ENCODE data around the gene ADAMTSL3. TPM values are rescaled to one million over a fixed set of nuclear protein-coding genes. Genes with fewer than 3 reads are reported as not detected.
A peak's percentile ranks its signal among the peaks of the same experiment; 100 is the strongest.

The ADAMTSL3 gene
- total RNA-seq, 4 donors from 2014 or later, result 3.1 to 48.2 (median 24.6) TPM

GRCh38 chr15:83655237-83655616 lies 1.3 kb downstream of the ADAMTSL3 start:
- peak overlapping the region in 1 of 2 donors; percentile 73 for H3K27ac ChIP-seq
- peak overlapping the region in 1 of 2 donors; percentile 17 for H3K4me3 ChIP-seq

GRCh38 chr15:83656192-83656591 lies 2.3 kb downstream of the ADAMTSL3 start:
- Histone ChIP-seq H3K27me3 (no peaks in the 10 kb centered on the region), H3K4me3 (no peak overlapping the region), H3K36me3 (no peaks in the 10 kb centered on the region), H3K27ac (peak overlapping the region in 1 of 2 donors; percentile 25), H3K4me1 (no peaks in the 10 kb centered on the region), H3K9me3 (no peaks in the 10 kb centered on the region)
- TF ChIP-seq POLR2A (IDR thresholded peaks at IDR 0.05) (no peak), CTCF (IDR thresholded peaks at IDR 0.05) (no peak)
- intact Hi-C loops (cut with DNase I; ENCODE audit: low total_unique reads), result no loop called here
- DNase-seq, result no peak

More at GRCh38 chr15:83655237-83655616, 1.3 kb downstream of the ADAMTSL3 start:
- Histone ChIP-seq H3K4me1 (no peaks in the 10 kb centered on the region), H3K9me3 (no peaks in the 10 kb centered on the region), H3K36me3 (no peaks in the 10 kb centered on the region), H3K27me3 (no peaks in the 10 kb centered on the region)
- intact Hi-C loops (cut with DNase I; ENCODE audit: low total_unique reads), result no loop called here
- TF ChIP-seq POLR2A (IDR thresholded peaks at IDR 0.05) (no peak), CTCF (IDR thresholded peaks at IDR 0.05) (no peak)
- DNase-seq, result no peak

DNA sequence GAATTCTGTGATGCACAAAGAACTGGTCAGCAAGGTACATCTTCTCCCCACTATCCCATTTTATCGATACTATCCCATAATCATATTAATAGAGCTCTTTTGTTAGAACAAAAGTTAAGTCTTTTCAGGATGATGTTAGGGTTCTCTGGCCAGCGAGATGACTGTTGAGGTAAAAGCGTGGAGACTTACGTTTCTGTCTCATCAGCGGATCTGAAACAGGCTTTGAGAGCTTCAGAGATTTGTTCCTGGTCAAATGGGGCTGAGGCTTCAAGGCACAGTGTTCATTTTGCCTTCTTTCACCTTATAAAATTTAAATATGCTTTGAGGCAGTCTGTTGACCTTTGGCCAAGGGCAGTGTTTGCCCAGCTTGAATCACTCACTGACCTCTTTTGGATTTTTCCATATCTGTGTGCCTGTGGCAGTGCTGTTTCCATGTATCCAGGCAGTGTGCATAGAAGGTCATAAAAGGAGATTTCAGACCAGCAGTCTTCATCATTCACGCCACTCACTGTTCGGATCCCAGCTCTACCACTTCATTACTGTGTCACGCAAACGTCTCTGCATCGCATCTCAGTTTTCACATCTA lies 3.1 kb downstream of the ADAMTSL3 start:
- Histone ChIP-seq H3K9me3 (no peaks in the 10 kb centered on the region), H3K27ac (peak overlapping the region in 1 of 2 donors; percentile 62), H3K36me3 (no peaks in the 10 kb centered on the region), H3K4me1 (no peaks in the 10 kb centered on the region), H3K4me3 (no peak overlapping the region), H3K27me3 (no peaks in the 10 kb centered on the region)
- no peak for TF ChIP-seq POLR2A (IDR thresholded peaks at IDR 0.05)
- TF ChIP-seq CTCF (IDR thresholded peaks at IDR 0.05), result no peak
- DNase-seq, result no peak
- intact Hi-C loops (cut with DNase I; ENCODE audit: low total_unique reads), result no loop called here

DNA sequence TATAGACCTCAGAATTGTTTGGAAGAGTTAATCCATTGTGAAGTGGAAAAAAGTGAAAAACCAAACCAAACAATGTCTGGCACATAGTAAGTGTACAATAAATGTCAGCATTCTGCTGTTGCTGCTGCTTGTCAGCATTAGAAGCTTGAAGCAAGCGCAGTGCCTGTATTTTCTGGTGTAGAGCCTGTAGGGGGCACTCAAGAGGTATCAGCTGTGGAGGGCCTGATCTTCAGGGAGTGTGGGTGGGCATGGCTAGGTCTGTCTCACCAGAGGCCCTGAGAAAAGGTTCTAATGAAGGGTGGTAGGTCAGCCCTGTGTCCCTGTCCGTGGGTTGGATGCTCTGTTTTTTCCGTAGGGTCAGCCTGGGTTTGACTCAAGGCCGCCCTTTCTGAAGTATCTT lies 3.6 kb downstream of the ADAMTSL3 start:
- Histone ChIP-seq H3K4me1 (no peaks in the 10 kb centered on the region), H3K27ac (peak overlapping the region in 1 of 2 donors; percentile 62), H3K9me3 (no peaks in the 10 kb centered on the region), H3K36me3 (no peaks in the 10 kb centered on the region), H3K27me3 (no peaks in the 10 kb centered on the region), H3K4me3 (no peak overlapping the region)
- TF ChIP-seq POLR2A (IDR thresholded peaks at IDR 0.05) (no peak), CTCF (IDR thresholded peaks at IDR 0.05) (no peak)
- DNase-seq, result no peak
- intact Hi-C loops (cut with DNase I; ENCODE audit: low total_unique reads), result no loop called here

DNA sequence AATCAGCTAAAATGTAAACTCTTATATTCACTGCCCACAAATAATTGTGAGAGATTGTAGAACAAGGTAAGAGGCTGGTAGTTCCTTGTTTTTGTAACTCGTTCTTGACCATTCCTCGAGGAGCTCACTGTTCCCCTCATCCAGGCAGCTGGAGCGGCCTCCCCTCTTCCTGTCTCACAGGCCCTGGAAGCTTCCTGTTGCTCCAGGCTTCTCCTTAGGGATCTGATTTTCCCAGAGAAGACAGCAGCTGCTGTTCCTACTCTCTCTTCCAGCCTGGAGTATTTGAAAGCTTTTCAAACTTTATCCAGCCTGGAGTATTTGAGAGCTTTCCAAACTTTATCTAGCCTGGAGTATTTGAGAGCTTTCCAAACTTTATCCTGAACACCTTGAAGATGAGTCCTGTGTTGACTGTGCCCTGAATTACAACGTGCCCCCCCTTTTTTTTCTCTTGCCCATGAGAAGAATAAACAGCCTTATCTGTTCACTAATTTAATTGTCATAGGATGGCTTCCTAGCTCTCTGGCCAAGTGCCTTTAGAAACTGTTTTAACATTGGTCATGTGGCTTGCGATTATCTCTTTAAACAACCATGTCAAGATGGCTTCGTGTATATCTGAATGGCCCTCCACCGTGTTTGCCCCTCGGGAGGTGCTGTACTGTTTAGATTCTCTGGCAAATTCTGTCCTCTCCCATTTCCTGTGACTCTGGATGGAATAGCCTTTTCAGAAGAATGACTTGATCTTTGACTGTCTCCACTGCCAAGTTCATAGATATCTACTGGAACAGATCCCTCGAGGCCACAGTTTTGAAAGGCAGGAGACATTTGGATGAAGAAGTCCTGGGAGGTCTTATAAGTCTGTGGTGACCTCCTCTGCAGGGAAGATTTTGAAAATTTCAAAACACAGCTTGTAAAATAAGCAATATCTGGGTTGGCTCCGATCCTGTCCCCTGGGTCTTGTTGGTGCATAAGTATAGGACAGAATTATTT lies 4.8 kb downstream of the ADAMTSL3 start:
- no peaks in the 10 kb centered on the region for H3K9me3 ChIP-seq
- no peak overlapping the region for H3K4me3 ChIP-seq
- H3K4me1 ChIP-seq, result no peaks in the 10 kb centered on the region
- intact Hi-C loops (cut with DNase I; ENCODE audit: low total_unique reads), result no loop called here
- DNase-seq, result peak; percentile 61 to 70
- H3K27ac ChIP-seq, result peak overlapping the region; percentile 57 to 62
- no peaks in the 10 kb centered on the region for H3K27me3 ChIP-seq
- H3K36me3 ChIP-seq, result no peaks in the 10 kb centered on the region
- TF ChIP-seq CTCF (IDR thresholded peaks at IDR 0.05) (no peak), POLR2A (IDR thresholded peaks at IDR 0.05) (no peak)
